ENCODE results near the gene NFATC1. TPM values are rescaled to one million over a fixed set of nuclear protein-coding genes. Genes with fewer than 3 reads are reported as not detected.

Gene NFATC1
- total RNA-seq, 1 donor from 2014 or later: 6.1 TPM

- no peak overlapping the region for H3K4me3 Mint-ChIP-seq
- TF ChIP-seq CTCF (conservative IDR thresholded peaks at IDR 0.05): no peak
- no peaks in the 10 kb centered on the region for H3K9me3 Mint-ChIP-seq
- no peak for DNase-seq (ENCODE audit: extremely low spot score, unreplicated experiment)
- H3K4me1 Mint-ChIP-seq (ENCODE audit: unreplicated experiment): peaks cover 17% of the 10 kb centered on the region
- no peak overlapping the region for H3K27ac Mint-ChIP-seq
- H3K36me3 Mint-ChIP-seq: no peaks in the 10 kb centered on the region
- H3K27me3 Mint-ChIP-seq: peaks cover 13% of the 10 kb centered on the region
Measured at GRCh38 chr18:79526468-79527460, 131.0 kb downstream of the NFATC1 start.

GRCh38 chr18:79527656-79528315 lies 132.1 kb downstream of the NFATC1 start:
- TF ChIP-seq CTCF (conservative IDR thresholded peaks at IDR 0.05): no peak
- no peak overlapping the region for H3K27ac Mint-ChIP-seq
- no peak overlapping the region for H3K4me3 Mint-ChIP-seq
- H3K9me3 Mint-ChIP-seq: no peaks in the 10 kb centered on the region
- DNase-seq (ENCODE audit: extremely low spot score, unreplicated experiment): no peak
- H3K36me3 Mint-ChIP-seq: no peaks in the 10 kb centered on the region
- H3K4me1 Mint-ChIP-seq (ENCODE audit: unreplicated experiment): peaks cover 16% of the 10 kb centered on the region
- H3K27me3 Mint-ChIP-seq: peaks cover 19% of the 10 kb centered on the region

- H3K36me3 Mint-ChIP-seq: no peaks in the 10 kb centered on the region
- peaks cover 11% of the 10 kb centered on the region for H3K4me1 Mint-ChIP-seq (ENCODE audit: unreplicated experiment)
- DNase-seq (ENCODE audit: extremely low spot score, unreplicated experiment): no peak
- no peak overlapping the region for H3K4me3 Mint-ChIP-seq
- TF ChIP-seq CTCF (conservative IDR thresholded peaks at IDR 0.05): no peak
- no peaks in the 10 kb centered on the region for H3K9me3 Mint-ChIP-seq
- peaks cover 19% of the 10 kb centered on the region for H3K27me3 Mint-ChIP-seq
- H3K27ac Mint-ChIP-seq: no peak overlapping the region
Measured at GRCh38 chr18:79528316-79528695, 132.6 kb downstream of the NFATC1 start.

GRCh38 chr18:79528846-79529245 lies 133.1 kb downstream of the NFATC1 start:
- no peaks in the 10 kb centered on the region for H3K9me3 Mint-ChIP-seq
- H3K4me3 Mint-ChIP-seq: no peak overlapping the region
- peaks cover 6% of the 10 kb centered on the region for H3K4me1 Mint-ChIP-seq (ENCODE audit: unreplicated experiment)
- DNase-seq (ENCODE audit: extremely low spot score, unreplicated experiment): no peak
- peak; percentile 91 for TF ChIP-seq CTCF (conservative IDR thresholded peaks at IDR 0.05)
- no peaks in the 10 kb centered on the region for H3K36me3 Mint-ChIP-seq
- H3K27me3 Mint-ChIP-seq: peaks cover 19% of the 10 kb centered on the region
- H3K27ac Mint-ChIP-seq: no peak overlapping the region

- no peak for TF ChIP-seq CTCF (conservative IDR thresholded peaks at IDR 0.05)
- no peak for DNase-seq (ENCODE audit: extremely low spot score, unreplicated experiment)
- Mint-ChIP-seq H3K9me3 (no peaks in the 10 kb centered on the region), H3K4me3 (no peak overlapping the region), H3K27me3 (peaks cover 20% of the 10 kb centered on the region), H3K36me3 (no peaks in the 10 kb centered on the region), H3K4me1 (ENCODE audit: unreplicated experiment) (peaks cover 5% of the 10 kb centered on the region), H3K27ac (no peak overlapping the region)
Measured at GRCh38 chr18:79529296-79529695, 133.6 kb downstream of the NFATC1 start.

Data from type B pancreatic cell (in vitro differentiated cells).